DOHH2 (cell line): Measurements from ENCODE around the gene SCN4A.
"Not testable (repeated sequence)": the region's sequence is repeated elsewhere in the genome, so short reads cannot be mapped to it uniquely, and the experiment has no call there.

Experiments
- H3F3A ChIP-seq: fragments of 200-600 bp; sonication (generic), shearing (Covaris generic); 2 replicates; pipeline ENCODE4 v1.6.0; 2016; ENCODE audit warnings: antibody characterized with exemption, mild to moderate bottlenecking; ENCODE audit not compliant: control insufficient read depth, insufficient read depth
- H3K27ac ChIP-seq: fragments of 200-600 bp; sonication (generic); 2 replicates; pipeline ENCODE4 v1.5.1; 2014; ENCODE audit warnings: low read depth, mild to moderate bottlenecking, low read length, moderate library complexity
- H3K27me3 ChIP-seq: fragments of 200-600 bp; sonication (generic); 2 replicates; pipeline ENCODE4 v1.6.1; 2014; ENCODE audit warnings: mild to moderate bottlenecking, low read length, mixed read lengths; ENCODE audit not compliant: control insufficient read depth
- H3K36me3 ChIP-seq: fragments of 200-600 bp; sonication (generic); 2 replicates; pipeline ENCODE4 v1.6.1; 2014; ENCODE audit warnings: mild to moderate bottlenecking, low read length, moderate library complexity, mixed read lengths; ENCODE audit not compliant: control insufficient read depth
- H3K4me1 ChIP-seq: fragments of 200-600 bp; sonication (generic); 2 replicates; pipeline ENCODE4 v1.6.1; 2014; ENCODE audit warnings: mild to moderate bottlenecking, low read length, mixed read lengths; ENCODE audit not compliant: control insufficient read depth
- H3K4me2 ChIP-seq: fragments of 200-600 bp; sonication (generic); 2 replicates; pipeline ENCODE4 v1.6.0; 2014; ENCODE audit warnings: mild to moderate bottlenecking, low read length, moderate library complexity
- H3K4me3 ChIP-seq: fragments of 200-600 bp; sonication (generic); 2 replicates; pipeline ENCODE4 v1.5.1; 2014; ENCODE audit warnings: mild to moderate bottlenecking, low read length, mixed read lengths
- H3K79me2 ChIP-seq: fragments of 200-600 bp; sonication (generic); 2 replicates; pipeline ENCODE4 v1.6.1; 2014; ENCODE audit warnings: mild to moderate bottlenecking, low read length, mixed read lengths; ENCODE audit not compliant: control insufficient read depth
- H3K9me2 ChIP-seq: fragments of 200-600 bp; sonication (generic); replicated peaks from 2 replicates; pipeline ENCODE4 v1.6.1; 2014; ENCODE audit warnings: mild to moderate bottlenecking, low read length, mixed read lengths; ENCODE audit not compliant: control insufficient read depth
- H3K9me3 ChIP-seq: fragments of 200-600 bp; sonication (generic); 2 replicates; pipeline ENCODE4 v1.6.1; 2014; ENCODE audit warnings: antibody characterized with exemption, low read length, mixed read lengths; ENCODE audit not compliant: control insufficient read depth, insufficient read depth
- H4K20me1 ChIP-seq: fragments of 200-600 bp; sonication (generic); 2 replicates; pipeline ENCODE4 v1.6.0; 2014; ENCODE audit warnings: low read depth, mild to moderate bottlenecking, antibody characterized with exemption, low read length, moderate library complexity; ENCODE audit not compliant: control insufficient read depth, insufficient read depth
- CTCF ChIP-seq: fragments of 200-600 bp; sonication (generic); IDR thresholded peaks from one replicate; pipeline ENCODE4 v1.5.1; 2014; ENCODE audit warnings: antibody characterized with exemption, mild to moderate bottlenecking, low read depth, low read length; ENCODE audit not compliant: poor library complexity, severe bottlenecking
- EZH2phosphoT487 ChIP-seq: fragments of 200-600 bp; sonication (generic); IDR thresholded peaks from 2 replicates; pipeline ENCODE4 v1.6.1; 2017; ENCODE audit warnings: borderline replicate concordance, mild to moderate bottlenecking, antibody characterized with exemption, low read length, moderate library complexity, mixed read lengths

The SCN4A gene

GRCh38 chr17:64007838-64008282 is 35.1 kb upstream of the SCN4A start:
- no peak overlapping the region for H3K4me3 ChIP-seq
- H3F3A ChIP-seq, result no peaks in the 10 kb centered on the region
- TF ChIP-seq EZH2phosphoT487 (no peak), CTCF (no peak)
- H3K4me1 ChIP-seq, result peaks cover 7% of the 10 kb centered on the region
- no peaks in the 10 kb centered on the region for H3K27me3 ChIP-seq
- no peaks in the 10 kb centered on the region for H3K9me2 ChIP-seq
- H3K27ac ChIP-seq, result no peak overlapping the region
- H3K4me2 ChIP-seq, result no peak overlapping the region
- H4K20me1 ChIP-seq, result 0 out of 2 replicates have a peak, but pooled peaks cover 4% of the 10 kb centered on the region
- H3K9me3 ChIP-seq, result no peaks in the 10 kb centered on the region
- peaks cover 14% of the 10 kb centered on the region; the same call in 1 of the 2 replicates for H3K36me3 ChIP-seq
- H3K79me2 ChIP-seq, result peaks cover 12% of the 10 kb centered on the region

GRCh38 chr17:64007089-64007837 is 34.5 kb upstream of the SCN4A start:
- peaks cover 14% of the 10 kb centered on the region; the same call in 1 of the 2 replicates for H3K36me3 ChIP-seq
- H3K9me3 ChIP-seq, result not testable (repeated sequence)

GRCh38 chr17:64006361-64007088 is 33.8 kb upstream of the SCN4A start:
- Histone ChIP-seq H3K27ac (no peak overlapping the region), H3K9me2 (no peaks in the 10 kb centered on the region), H3F3A (no peaks in the 10 kb centered on the region), H3K36me3 (peaks cover 14% of the 10 kb centered on the region; the same call in 1 of the 2 replicates), H3K4me2 (no peak overlapping the region), H3K4me1 (peaks cover 2% of the 10 kb centered on the region), H3K79me2 (peaks cover 7% of the 10 kb centered on the region; the same call in 1 of the 2 replicates), H3K27me3 (no peaks in the 10 kb centered on the region), H4K20me1 (0 out of 2 replicates have a peak, but pooled peaks cover 4% of the 10 kb centered on the region), H3K4me3 (no peak overlapping the region), H3K9me3 (no peaks in the 10 kb centered on the region)
- TF ChIP-seq EZH2phosphoT487 (no peak), CTCF (no peak)

More at GRCh38 chr17:64007089-64007837, 34.5 kb upstream of the SCN4A start:
- H3K9me2 ChIP-seq, H3K27ac ChIP-seq, H3K4me1 ChIP-seq, H3K79me2 ChIP-seq, H3K4me2 ChIP-seq, H3K27me3 ChIP-seq, H3K4me3 ChIP-seq, H3F3A ChIP-seq, H4K20me1 ChIP-seq: not testable (repeated sequence)
